GM23338 (cell line): ENCODE measurements around the gene SCAMP1. TPM values are rescaled to one million over a fixed set of nuclear protein-coding genes. Genes with fewer than 3 reads are reported as not detected.

Experiments
- ATAC-seq: fragments of 200-7000 bp; cut with Tn5 transposase; 3 replicates; pipeline ENCODE4 v1.9.1; 2020
- DNase-seq: peaks from one replicate; pipeline ENCODE4 v3.0.0-alpha.2; 2015; ENCODE audit warnings: low spot score
- H2AFZ ChIP-seq: fragments of 200-600 bp; sonication (generic); 2 replicates; pipeline ENCODE4 v1.8.0; 2016; ENCODE audit warnings: antibody characterized with exemption, mild to moderate bottlenecking, moderate library complexity
- H3F3A ChIP-seq: fragments of 200-600 bp; sonication (generic); replicated peaks from 2 replicates; pipeline ENCODE4 v1.8.0; 2017; ENCODE audit warnings: antibody characterized with exemption, mixed run types, low read depth
- H3K27ac ChIP-seq: fragments of 200-600 bp; sonication (generic); 2 replicates; pipeline ENCODE4 v1.6.1; 2016; ENCODE audit warnings: low read depth
- H3K27me3 ChIP-seq: fragments of 200-600 bp; sonication (generic); 2 replicates; pipeline ENCODE4 v1.8.0; 2016; ENCODE audit warnings: mild to moderate bottlenecking, mixed run types, moderate library complexity; ENCODE audit not compliant: insufficient read depth
- H3K36me3 ChIP-seq: fragments of 200-600 bp; sonication (generic); 2 replicates; pipeline ENCODE4 v1.8.0; 2016; ENCODE audit warnings: mild to moderate bottlenecking; ENCODE audit not compliant: insufficient read depth
- H3K4me1 ChIP-seq: fragments of 200-600 bp; sonication (generic); 2 replicates; pipeline ENCODE4 v1.8.0; 2016; ENCODE audit warnings: mild to moderate bottlenecking, moderate library complexity; ENCODE audit not compliant: insufficient read depth
- H3K4me2 ChIP-seq: fragments of 200-600 bp; sonication (generic); 2 replicates; pipeline ENCODE4 v1.7.1; 2017; ENCODE audit warnings: mixed run types
- H3K4me3 ChIP-seq: fragments of 200-600 bp; sonication (generic); 2 replicates; pipeline ENCODE4 v1.6.1; 2016; ENCODE audit warnings: mixed run types
- H3K79me2 ChIP-seq: fragments of 200-600 bp; sonication (generic); replicated peaks from 2 replicates; pipeline ENCODE4 v1.8.0; 2017; ENCODE audit warnings: mild to moderate bottlenecking; ENCODE audit not compliant: insufficient read depth
- H3K9me2 ChIP-seq: fragments of 200-600 bp; sonication (generic); 2 replicates; pipeline ENCODE4 v1.8.0; 2017; ENCODE audit not compliant: insufficient read depth
- H4K20me1 ChIP-seq: fragments of 200-600 bp; sonication (generic); replicated peaks from 2 replicates; pipeline ENCODE4 v1.8.0; 2017; ENCODE audit warnings: mild to moderate bottlenecking; ENCODE audit not compliant: insufficient read depth
- H3K27ac Mint-ChIP-seq: 2 replicates; pipeline ENCODE4 v1.8.0; 2020; ENCODE audit warnings: inconsistent platforms, mild to moderate bottlenecking, moderate library complexity, mixed read lengths
- H3K27me3 Mint-ChIP-seq: 3 replicates; pipeline ENCODE4 v1.8.0; 2022; ENCODE audit warnings: low read depth, mild to moderate bottlenecking, moderate library complexity, mixed read lengths, inconsistent platforms; ENCODE audit not compliant: insufficient read depth, poor library complexity
- H3K36me3 Mint-ChIP-seq: 3 replicates; pipeline ENCODE4 v1.8.0; 2021; ENCODE audit warnings: low read depth, mild to moderate bottlenecking, inconsistent platforms, moderate library complexity, mixed read lengths
- H3K4me1 Mint-ChIP-seq: 3 replicates; pipeline ENCODE4 v1.8.0; 2020; ENCODE audit warnings: mild to moderate bottlenecking, inconsistent platforms, mixed read lengths
- H3K4me3 Mint-ChIP-seq: 3 replicates; pipeline ENCODE4 v1.8.0; 2021; ENCODE audit warnings: moderate library complexity, mild to moderate bottlenecking, inconsistent platforms, mixed read lengths
- H3K9me3 Mint-ChIP-seq: 3 replicates; pipeline ENCODE4 v1.8.0; 2020; ENCODE audit warnings: moderate library complexity, mild to moderate bottlenecking, inconsistent platforms, mixed read lengths
- CREB1 ChIP-seq: fragments of 250-450 bp; sonication (Bioruptor Pico); IDR thresholded peaks from 2 replicates; pipeline ENCODE4 v1.5.0; 2020; ENCODE audit warnings: low read depth, mild to moderate bottlenecking, moderate library complexity
- ETS1 ChIP-seq: IDR thresholded peaks from 2 replicates; pipeline ENCODE4 v1.6.1; 2016; ENCODE audit warnings: antibody characterized with exemption
- EZH2 ChIP-seq: fragments of 200-600 bp; sonication (generic); IDR thresholded peaks from one replicate; pipeline ENCODE4 v1.8.0; 2017; ENCODE audit warnings: antibody characterized with exemption, mild to moderate bottlenecking, low read depth; ENCODE audit not compliant: unreplicated experiment
- EZH2phosphoT487 ChIP-seq: fragments of 200-600 bp; sonication (generic); IDR thresholded peaks from one replicate; pipeline ENCODE4 v1.8.1; 2018; ENCODE audit warnings: antibody characterized with exemption; ENCODE audit not compliant: unreplicated experiment
- JUNB ChIP-seq: IDR thresholded peaks from one replicate; pipeline ENCODE4 v1.6.1; 2016; ENCODE audit warnings: antibody characterized with exemption; ENCODE audit not compliant: unreplicated experiment
- NANOG ChIP-seq: IDR thresholded peaks from 2 replicates; pipeline ENCODE4 v1.6.1; 2016; ENCODE audit warnings: antibody characterized with exemption, borderline replicate concordance
- POLR2AphosphoS5 ChIP-seq: IDR thresholded peaks from 2 replicates; pipeline ENCODE4 v1.6.1; 2016; ENCODE audit warnings: antibody characterized with exemption, low read depth
- REST ChIP-seq: IDR thresholded peaks from one replicate; pipeline ENCODE4 v1.6.1; 2018; ENCODE audit warnings: antibody characterized with exemption; ENCODE audit not compliant: unreplicated experiment
- STAT1 ChIP-seq: IDR thresholded peaks from one replicate; pipeline ENCODE4 v1.6.1; 2016; ENCODE audit warnings: antibody characterized with exemption; ENCODE audit not compliant: unreplicated experiment
- ZNF114 ChIP-seq: fragments of 250-450 bp; sonication (Bioruptor Pico); IDR thresholded peaks from 2 replicates; pipeline ENCODE4 v1.5.0; 2020; ENCODE audit warnings: mild to moderate bottlenecking, moderate library complexity
- ZNF331 ChIP-seq: fragments of 250-450 bp; sonication (Bioruptor Pico); IDR thresholded peaks from 2 replicates; pipeline ENCODE4 v1.5.0; 2020; ENCODE audit warnings: low read depth, mild to moderate bottlenecking, moderate library complexity
- ZNF462 ChIP-seq: fragments of 250-450 bp; sonication (Bioruptor Pico); IDR thresholded peaks from 2 replicates; pipeline ENCODE4 v1.5.0; 2020; ENCODE audit warnings: mild to moderate bottlenecking, moderate library complexity
- polyA plus RNA-seq: library from polyadenylated mRNA; unstranded; fragments of >200 nt; fragmentation: Nextera tagmentation; extraction: Ambion mirVana; gene quantifications from 2 replicates; pipeline ENCODE4 v1.2.1, GENCODE V29; 2016
- total RNA-seq: library from RNA; depleted of rRNA; stranded (reverse); fragments of >200 nt; shearing (Covaris generic); gene quantifications from 2 replicates; pipeline ENCODE4 v1.2.3, GENCODE V29; 2014

SCAMP1 gene
- total and polyA plus RNA-seq, 2 experiments from 2014 or later, result 26.8 to 53.9 TPM

- TF ChIP-seq ZNF462 (CRISPR knock-in tag) (no peak), ZNF114 (CRISPR knock-in tag) (no peak)
These were observed 73.6 kb downstream of the SCAMP1 start (continued) for GRCh38 chr5:78433972-78434371.

GRCh38 chr5:78447775-78448424 lies 87.5 kb downstream of the SCAMP1 start:
- Histone ChIP-seq H3F3A (no peaks in the 10 kb centered on the region), H2AFZ (no peak overlapping the region), H3K27ac (no peak overlapping the region), H3K79me2 (no peaks in the 10 kb centered on the region), H3K36me3 (no peaks in the 10 kb centered on the region), H3K27me3 (no peaks in the 10 kb centered on the region), H3K4me1 (no peaks in the 10 kb centered on the region), H4K20me1 (no peaks in the 10 kb centered on the region), H3K4me2 (no peak overlapping the region), H3K4me3 (no peak overlapping the region), H3K9me2 (no peaks in the 10 kb centered on the region)
- ATAC-seq (no peak), DNase-seq (no peak)
- H3K27me3 Mint-ChIP-seq, result peaks cover under 1% of the 10 kb centered on the region
- H3K36me3 Mint-ChIP-seq, result peaks cover 49% of the 10 kb centered on the region
- H3K4me1 Mint-ChIP-seq, result no peaks in the 10 kb centered on the region; the same call in 2 of the 3 replicates
- H3K9me3 Mint-ChIP-seq, result peaks cover 12% of the 10 kb centered on the region; the same call in 2 of the 3 replicates
- H3K4me3 Mint-ChIP-seq, result no peak overlapping the region
- no peak overlapping the region for H3K27ac Mint-ChIP-seq
- TF ChIP-seq CREB1, result no peak
- TF ChIP-seq NANOG, result no peak
- no peak for TF ChIP-seq EZH2phosphoT487
- TF ChIP-seq ZNF331 (CRISPR knock-in tag), result no peak
- TF ChIP-seq REST, result no peak
- TF ChIP-seq JUNB, result no peak
- no peak for TF ChIP-seq POLR2AphosphoS5
- no peak for TF ChIP-seq ETS1
- no peak for TF ChIP-seq EZH2
- TF ChIP-seq ZNF114 (CRISPR knock-in tag), result no peak
- no peak for TF ChIP-seq STAT1
